Keratinocyte (primary cell): Measurements from ENCODE around the gene HSD11B2. TPM values are rescaled to one million over a fixed set of nuclear protein-coding genes. Genes with fewer than 3 reads are reported as not detected.

Experiments used
- DNase-seq: peaks from one replicate; pipeline ENCODE4 v3.0.0-alpha.2; 2011; ENCODE audit warnings: low read depth, missing footprints, low spot score
- FAIRE-seq: peaks from 2 replicates; lab custom pipeline; 2011; peaks lifted over from hg19 to GRCh38; lab: Jason Lieb, UNC
- H2AFZ ChIP-seq: 2 replicates; pipeline ENCODE4 v1.6.0; 2012; ENCODE audit warnings: low read length, control low read depth, inconsistent platforms; ENCODE audit not compliant: control insufficient read depth
- H3K27ac ChIP-seq: 2 replicates; pipeline ENCODE4 v1.5.1; 2011; ENCODE audit warnings: low read length; ENCODE audit not compliant: control insufficient read depth, insufficient read depth
- H3K27me3 ChIP-seq: 3 replicates; pipeline ENCODE4 v1.6.0; 2011; ENCODE audit warnings: low read length; ENCODE audit not compliant: control insufficient read depth, insufficient read depth; ENCODE audit errors: extremely low read depth
- H3K36me3 ChIP-seq, 2 experiments: 2 replicates in 1 of 2; 3 replicates in 1 of 2; pipeline ENCODE4 v1.5.1; 2011; ENCODE audit warnings: low read length in 2 of 2, mild to moderate bottlenecking in 1 of 2; ENCODE audit not compliant: control insufficient read depth in 2 of 2, insufficient read depth in 2 of 2; ENCODE audit errors: extremely low read depth in 1 of 2
- H3K4me1 ChIP-seq: 3 replicates; pipeline ENCODE4 v1.5.1; 2011; ENCODE audit warnings: low read length; ENCODE audit not compliant: control insufficient read depth, insufficient read depth; ENCODE audit errors: extremely low read depth
- H3K4me2 ChIP-seq: 3 replicates; pipeline ENCODE4 v1.6.0; 2011; ENCODE audit warnings: low read depth, low read length; ENCODE audit not compliant: control insufficient read depth, insufficient read depth; ENCODE audit errors: extremely low read depth
- H3K4me3 ChIP-seq, 3 experiments: fragments of 200-600 bp in 1 of 3; sonication (generic) in 1 of 3; 2 replicates in 2 of 3; 3 replicates in 1 of 3; pipeline ENCODE4 v1.5.1; 2011 to 2016; ENCODE audit warnings: low read length in 3 of 3, mild to moderate bottlenecking in 3 of 3, control low read depth in 2 of 3, inconsistent platforms in 1 of 3, low read depth in 1 of 3, mixed read lengths in 1 of 3, mixed run types in 1 of 3, moderate library complexity in 1 of 3; ENCODE audit not compliant: control insufficient read depth in 2 of 3, insufficient read depth in 2 of 3; ENCODE audit errors: extremely low read depth in 1 of 3
- H3K79me2 ChIP-seq: 2 replicates; pipeline ENCODE4 v1.6.0; 2012; ENCODE audit warnings: low read length; ENCODE audit not compliant: control insufficient read depth, insufficient read depth
- H3K9ac ChIP-seq: 3 replicates; pipeline ENCODE4 v1.6.0; 2011; ENCODE audit warnings: low read length; ENCODE audit not compliant: control insufficient read depth, insufficient read depth; ENCODE audit errors: extremely low read depth
- H3K9me1 ChIP-seq: 3 replicates; pipeline ENCODE4 v1.6.0; 2011; ENCODE audit warnings: low read length; ENCODE audit not compliant: control insufficient read depth, insufficient read depth; ENCODE audit errors: extremely low read depth
- H3K9me3 ChIP-seq: 2 replicates; pipeline ENCODE4 v1.5.1; 2012; ENCODE audit warnings: low read depth, low read length; ENCODE audit not compliant: control insufficient read depth
- H4K20me1 ChIP-seq: 3 replicates; pipeline ENCODE4 v1.6.0; 2011; ENCODE audit warnings: low read length; ENCODE audit not compliant: control insufficient read depth, insufficient read depth; ENCODE audit errors: extremely low read depth
- EZH2 ChIP-seq: IDR thresholded peaks from one replicate; pipeline ENCODE4 v1.6.1; 2012; ENCODE audit warnings: inconsistent platforms, mild to moderate bottlenecking, low read length, moderate library complexity
- dilution Hi-C: fragments of 300-500 bp; cut with MboI; formaldehyde crosslinking; loops from one replicate; pipeline ENCODE4 v1.7.0; 2020; ENCODE audit warnings: low sequenced_read_pairs; ENCODE audit not compliant: extremely low pct_ligation_motif_present
- polyA plus RNA-seq, 5 experiments: library from polyadenylated mRNA; depleted of rRNA in 3 of 5; stranded (reverse) in 3 of 5; stranded (forward) in 1 of 5; unstranded in 1 of 5; fragments of >200 nt; gene quantifications; 1 replicate in 1 of 5; 2 replicates in 3 of 5; 3 replicates in 1 of 5; pipeline versions ENCODE4 v1.2.1 to v1.2.3, GENCODE V29; 2011 to 2012; ENCODE audit warnings: missing spikeins in 2 of 5, low read depth in 1 of 5, low replicate concordance in 1 of 5
- TF ChIP-seq, protein P1 (sequence below), 3 experiments: IDR thresholded peaks in 1 of 3; conservative IDR thresholded peaks in 1 of 3; optimal IDR thresholded peaks in 1 of 3; 2 replicates in 2 of 3; 3 replicates in 1 of 3; pipeline versions ENCODE3 to v1.5.1; 2011; ENCODE audit warnings: low read length in 3 of 3, mild to moderate bottlenecking in 3 of 3, moderate library complexity in 2 of 3, control low read depth in 1 of 3, inconsistent platforms in 1 of 3; ENCODE audit not compliant: insufficient read depth in 2 of 3; ENCODE audit errors: extremely low read depth in 1 of 3

HSD11B2 gene
- polyA plus RNA-seq, 1 donor (not counting 4 experiments of a cell fraction or from before 2014, with no cell fraction given), result 0.93 TPM

DNA sequence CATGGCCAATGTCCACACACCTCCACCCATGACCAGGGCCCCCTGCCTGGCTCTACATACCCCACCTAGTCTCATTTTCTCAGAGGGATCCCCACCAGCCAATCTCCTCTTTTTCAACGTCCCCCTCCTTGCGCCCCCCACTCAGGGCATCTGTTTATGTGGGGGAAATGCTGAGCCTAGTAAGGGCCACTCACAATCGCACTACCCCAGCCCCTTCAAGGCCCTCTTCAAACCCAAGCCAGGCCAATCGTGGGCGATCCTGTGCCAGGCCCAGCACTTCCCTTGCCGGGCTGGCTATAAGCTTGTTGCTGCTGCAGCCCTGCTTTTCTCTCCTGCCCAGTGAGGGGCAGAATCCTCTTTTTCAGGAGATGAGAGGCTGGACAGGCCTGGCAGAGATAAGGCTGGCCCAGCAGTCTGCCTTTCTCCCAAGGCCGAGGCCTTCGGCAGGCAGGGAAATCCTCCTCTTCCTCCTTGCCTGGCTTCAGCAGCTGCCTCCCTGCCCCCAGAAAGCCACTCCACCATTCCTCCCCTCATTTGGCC is 16.1 kb downstream of the HSD11B2 start:
- dilution Hi-C loops, result no loop called here
- Histone ChIP-seq H3K79me2 (no peaks in the 10 kb centered on the region), H3K4me3 (no peak overlapping the region), H3K4me2 (no peak overlapping the region), H3K9me3 (no peaks in the 10 kb centered on the region), H2AFZ (no peak overlapping the region), H3K4me1 (no peaks in the 10 kb centered on the region), H3K27ac (no peak overlapping the region), H3K9me1 (no peaks in the 10 kb centered on the region), H3K36me3 (peaks cover 9 to 24% of the 10 kb centered on the region in 2 experiments), H4K20me1 (peaks cover 7% of the 10 kb centered on the region), H3K27me3 (no peaks in the 10 kb centered on the region), H3K9ac (no peak overlapping the region)
- no peak for DNase-seq
- FAIRE-seq, result no peak
- no peak for TF ChIP-seq EZH2
- TF ChIP-seq, protein P1, sequence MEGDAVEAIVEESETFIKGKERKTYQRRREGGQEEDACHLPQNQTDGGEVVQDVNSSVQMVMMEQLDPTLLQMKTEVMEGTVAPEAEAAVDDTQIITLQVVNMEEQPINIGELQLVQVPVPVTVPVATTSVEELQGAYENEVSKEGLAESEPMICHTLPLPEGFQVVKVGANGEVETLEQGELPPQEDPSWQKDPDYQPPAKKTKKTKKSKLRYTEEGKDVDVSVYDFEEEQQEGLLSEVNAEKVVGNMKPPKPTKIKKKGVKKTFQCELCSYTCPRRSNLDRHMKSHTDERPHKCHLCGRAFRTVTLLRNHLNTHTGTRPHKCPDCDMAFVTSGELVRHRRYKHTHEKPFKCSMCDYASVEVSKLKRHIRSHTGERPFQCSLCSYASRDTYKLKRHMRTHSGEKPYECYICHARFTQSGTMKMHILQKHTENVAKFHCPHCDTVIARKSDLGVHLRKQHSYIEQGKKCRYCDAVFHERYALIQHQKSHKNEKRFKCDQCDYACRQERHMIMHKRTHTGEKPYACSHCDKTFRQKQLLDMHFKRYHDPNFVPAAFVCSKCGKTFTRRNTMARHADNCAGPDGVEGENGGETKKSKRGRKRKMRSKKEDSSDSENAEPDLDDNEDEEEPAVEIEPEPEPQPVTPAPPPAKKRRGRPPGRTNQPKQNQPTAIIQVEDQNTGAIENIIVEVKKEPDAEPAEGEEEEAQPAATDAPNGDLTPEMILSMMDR (optimal IDR thresholded peaks at IDR 0.05 in 1 of 3, IDR thresholded peaks at IDR 0.05 in 1 of 3, conservative IDR thresholded peaks at IDR 0.05 in 1 of 3; ENCODE audit: extremely low read depth in 1 of 3, insufficient read depth in 2 of 3, low read length in 3 of 3), result no peak

DNA sequence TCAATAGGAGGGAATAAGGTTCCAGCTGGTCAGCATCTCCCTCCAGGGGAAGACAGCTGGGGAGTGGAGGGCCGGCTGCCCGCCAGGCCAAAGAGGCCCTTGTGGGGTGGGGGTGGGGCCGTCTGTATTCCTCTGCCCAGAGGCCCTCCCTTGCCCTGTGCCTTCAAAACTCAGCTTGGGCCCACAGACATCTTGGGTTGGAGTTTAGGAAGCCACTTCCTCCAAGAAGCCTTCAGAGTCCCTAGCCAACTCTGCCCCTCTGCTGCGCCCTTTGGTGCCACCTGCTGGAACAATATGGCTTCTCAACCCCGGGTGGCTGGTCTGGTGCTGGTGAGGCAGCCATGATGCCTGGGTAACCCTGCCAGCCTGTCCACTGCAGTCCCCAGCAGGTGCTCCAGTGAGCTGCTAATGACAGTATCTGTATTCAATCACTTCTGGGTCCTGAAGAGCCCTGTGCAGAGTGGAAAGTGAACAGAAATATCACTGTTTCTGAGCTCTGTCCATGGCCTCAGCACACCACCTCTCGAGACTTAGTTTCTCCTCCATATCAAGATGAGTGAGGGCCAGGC is 16.7 kb downstream of the HSD11B2 start:
- no peaks in the 10 kb centered on the region for H3K79me2 ChIP-seq
- TF ChIP-seq, protein P1 (optimal IDR thresholded peaks at IDR 0.05 in 1 of 3, IDR thresholded peaks at IDR 0.05 in 1 of 3, conservative IDR thresholded peaks at IDR 0.05 in 1 of 3; ENCODE audit: extremely low read depth in 1 of 3, insufficient read depth in 2 of 3, low read length in 3 of 3), result peak; percentile 33 to 70 (median 41)
- TF ChIP-seq EZH2, result no peak
- H3K36me3 ChIP-seq, result peaks cover 6 to 25% of the 10 kb centered on the region in 2 experiments
- no peak overlapping the region for H3K4me2 ChIP-seq
- dilution Hi-C loops, result no loop called here
- no peak overlapping the region for H2AFZ ChIP-seq
- no peak overlapping the region for H3K9ac ChIP-seq
- H3K9me1 ChIP-seq, result no peaks in the 10 kb centered on the region
- H3K4me3 ChIP-seq, result no peak overlapping the region
- FAIRE-seq, result no peak
- no peaks in the 10 kb centered on the region for H3K4me1 ChIP-seq
- H4K20me1 ChIP-seq, result peaks cover 7% of the 10 kb centered on the region
- H3K27me3 ChIP-seq, result no peaks in the 10 kb centered on the region
- no peak overlapping the region for H3K27ac ChIP-seq
- DNase-seq, result no peak
- H3K9me3 ChIP-seq, result no peaks in the 10 kb centered on the region
